Upper lobe of right lung (tissue), 1 donor: ENCODE measurements around the gene FOXP1. TPM values are rescaled to one million over a fixed set of nuclear protein-coding genes. Genes with fewer than 3 reads are reported as not detected.

ENCODE experiments used
- ATAC-seq: fragments of 200-7000 bp; cut with Tn5 transposase; one replicate; pipeline ENCODE4 v1.9.1; 2020; ENCODE audit warnings: mild to moderate bottlenecking, moderate library complexity
- DNase-seq: peaks from one replicate; pipeline ENCODE4 v3.0.0-alpha.2; 2020
- H3K27ac ChIP-seq: fragments of 200-600 bp; one replicate; pipeline ENCODE4 v1.8.0; 2022
- H3K27me3 ChIP-seq: fragments of 200-600 bp; one replicate; pipeline ENCODE4 v1.8.0; 2022; ENCODE audit warnings: mild to moderate bottlenecking
- H3K36me3 ChIP-seq: fragments of 200-600 bp; one replicate; pipeline ENCODE4 v1.8.0; 2022
- H3K4me1 ChIP-seq: fragments of 200-600 bp; one replicate; pipeline ENCODE4 v1.8.0; 2022
- H3K4me3 ChIP-seq: fragments of 200-600 bp; one replicate; pipeline ENCODE4 v1.8.0; 2022; ENCODE audit warnings: mild to moderate bottlenecking
- H3K9me3 ChIP-seq: fragments of 200-600 bp; one replicate; pipeline ENCODE4 v1.8.0; 2022
- intact Hi-C: fragments of 100-400 bp; cut with DNase I; formaldehyde crosslinking; loops from one replicate; pipeline ENCODE4 v1.11.0; 2022
- total RNA-seq: library from RNA; stranded (reverse); fragmentation: NEBNext Ultra II Directional; extraction: Animal tissue kit (Norgen Biotek cat#: 25700); gene quantifications from one replicate; pipeline ENCODE4 v1.2.1, GENCODE V29; 2021
- TF ChIP-seq, protein P1 (sequence below): fragments of 200-600 bp; IDR thresholded peaks from one replicate; pipeline ENCODE4 v1.8.0; 2022; ENCODE audit warnings: antibody characterized with exemption
- donor health status: DM: no; HTN: yes; CAD: no; lungs with severe emphysema.

Gene FOXP1
- total RNA-seq, 1 donor from 2014 or later, result 140 TPM

DNA sequence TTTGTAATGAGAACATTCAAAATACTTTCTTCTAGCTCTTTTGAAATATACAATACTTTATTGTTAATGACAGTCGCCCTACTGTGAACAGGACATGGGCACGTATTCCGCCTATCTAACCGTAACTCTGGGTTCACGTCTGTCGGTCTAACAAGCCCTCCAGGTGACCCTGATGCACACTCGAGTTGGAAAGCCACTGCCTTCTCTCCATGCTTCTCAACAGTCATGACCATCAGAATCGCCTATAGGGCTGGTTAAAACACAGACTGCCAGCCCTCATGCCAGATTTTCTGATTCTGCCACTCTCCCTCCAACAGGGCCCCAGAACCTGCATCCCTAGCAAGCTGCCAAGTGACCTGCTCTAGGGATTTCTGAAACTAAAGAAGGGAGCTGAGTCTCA, 140.2 kb downstream of the FOXP1 start:
- Histone ChIP-seq H3K27me3 (no peaks in the 10 kb centered on the region), H3K9me3 (no peaks in the 10 kb centered on the region), H3K36me3 (no peaks in the 10 kb centered on the region), H3K27ac (peak overlapping the region; percentile 84), H3K4me3 (no peak overlapping the region), H3K4me1 (peaks cover 63% of the 10 kb centered on the region)
- ATAC-seq, result no peak
- TF ChIP-seq, protein P1, sequence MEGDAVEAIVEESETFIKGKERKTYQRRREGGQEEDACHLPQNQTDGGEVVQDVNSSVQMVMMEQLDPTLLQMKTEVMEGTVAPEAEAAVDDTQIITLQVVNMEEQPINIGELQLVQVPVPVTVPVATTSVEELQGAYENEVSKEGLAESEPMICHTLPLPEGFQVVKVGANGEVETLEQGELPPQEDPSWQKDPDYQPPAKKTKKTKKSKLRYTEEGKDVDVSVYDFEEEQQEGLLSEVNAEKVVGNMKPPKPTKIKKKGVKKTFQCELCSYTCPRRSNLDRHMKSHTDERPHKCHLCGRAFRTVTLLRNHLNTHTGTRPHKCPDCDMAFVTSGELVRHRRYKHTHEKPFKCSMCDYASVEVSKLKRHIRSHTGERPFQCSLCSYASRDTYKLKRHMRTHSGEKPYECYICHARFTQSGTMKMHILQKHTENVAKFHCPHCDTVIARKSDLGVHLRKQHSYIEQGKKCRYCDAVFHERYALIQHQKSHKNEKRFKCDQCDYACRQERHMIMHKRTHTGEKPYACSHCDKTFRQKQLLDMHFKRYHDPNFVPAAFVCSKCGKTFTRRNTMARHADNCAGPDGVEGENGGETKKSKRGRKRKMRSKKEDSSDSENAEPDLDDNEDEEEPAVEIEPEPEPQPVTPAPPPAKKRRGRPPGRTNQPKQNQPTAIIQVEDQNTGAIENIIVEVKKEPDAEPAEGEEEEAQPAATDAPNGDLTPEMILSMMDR, result no peak
- no peak for DNase-seq
- intact Hi-C loops, result no loop called here

DNA sequence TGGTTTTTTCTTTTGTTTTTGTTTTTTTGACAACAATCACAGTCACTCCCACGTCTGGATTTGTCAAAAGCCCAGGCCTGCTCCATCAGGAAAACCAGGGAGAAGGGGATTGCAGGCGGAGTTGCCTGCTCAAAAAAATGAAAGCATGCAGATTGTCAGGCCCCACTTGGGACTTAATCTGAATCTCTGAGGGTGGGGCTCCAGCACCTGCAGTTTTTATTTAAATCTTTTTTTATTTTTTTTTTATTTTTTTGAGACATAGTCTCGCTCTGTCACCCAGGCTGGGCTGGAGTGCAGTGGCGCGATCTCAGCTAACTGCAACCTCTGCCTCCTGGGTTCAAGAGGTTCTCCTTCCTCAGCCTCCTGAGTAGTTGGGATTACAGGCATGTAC, 140.9 kb downstream of the FOXP1 start:
- DNase-seq (no peak), ATAC-seq (no peak)
- no peaks in the 10 kb centered on the region for H3K9me3 ChIP-seq
- no peaks in the 10 kb centered on the region for H3K36me3 ChIP-seq
- H3K4me1 ChIP-seq, result peaks cover 61% of the 10 kb centered on the region
- no peak overlapping the region for H3K4me3 ChIP-seq
- peak overlapping the region; percentile 84 for H3K27ac ChIP-seq
- TF ChIP-seq, protein P1, result no peak
- no peaks in the 10 kb centered on the region for H3K27me3 ChIP-seq
- intact Hi-C loops, result no loop called here

DNA sequence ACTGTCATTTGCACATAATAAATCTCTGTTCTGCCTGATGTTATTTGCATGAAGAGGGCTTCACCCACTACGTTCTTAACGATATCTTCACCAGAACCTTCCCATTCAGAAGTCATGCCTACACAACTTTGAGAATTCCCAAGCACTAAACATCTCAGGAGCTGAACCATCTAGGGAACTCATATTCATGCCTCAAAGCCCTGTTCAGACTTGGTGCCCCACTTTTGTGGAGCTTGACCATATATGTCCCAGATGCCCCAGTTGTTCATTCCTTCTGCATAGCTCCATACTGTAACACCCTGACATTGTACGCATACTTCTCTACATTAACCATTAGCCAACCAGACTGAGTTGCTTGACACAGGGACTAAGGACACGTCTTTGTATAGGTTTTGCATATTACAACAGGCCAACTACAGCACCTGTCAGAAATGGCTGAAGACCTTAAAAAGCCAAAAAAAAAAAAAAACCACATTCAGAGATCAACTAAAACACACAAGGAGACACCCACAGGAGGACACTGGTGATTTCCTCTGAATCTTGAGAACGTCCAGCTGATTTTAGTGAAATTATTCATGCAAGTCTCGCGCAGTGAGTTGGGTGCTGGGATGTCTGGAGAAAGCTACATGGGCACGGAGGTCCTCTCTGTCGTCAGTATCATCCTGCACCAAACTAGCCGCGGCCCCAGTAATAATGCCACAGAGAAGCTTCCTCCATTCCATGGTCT, 141.4 kb downstream of the FOXP1 start:
- Histone ChIP-seq H3K4me3 (no peak overlapping the region), H3K36me3 (no peaks in the 10 kb centered on the region), H3K27ac (peak overlapping the region; percentile 84), H3K4me1 (peaks cover 55% of the 10 kb centered on the region), H3K27me3 (no peaks in the 10 kb centered on the region), H3K9me3 (no peaks in the 10 kb centered on the region)
- intact Hi-C loops, result no loop called here
- DNase-seq (no peak), ATAC-seq (no peak)
- TF ChIP-seq, protein P1, result no peak

DNA sequence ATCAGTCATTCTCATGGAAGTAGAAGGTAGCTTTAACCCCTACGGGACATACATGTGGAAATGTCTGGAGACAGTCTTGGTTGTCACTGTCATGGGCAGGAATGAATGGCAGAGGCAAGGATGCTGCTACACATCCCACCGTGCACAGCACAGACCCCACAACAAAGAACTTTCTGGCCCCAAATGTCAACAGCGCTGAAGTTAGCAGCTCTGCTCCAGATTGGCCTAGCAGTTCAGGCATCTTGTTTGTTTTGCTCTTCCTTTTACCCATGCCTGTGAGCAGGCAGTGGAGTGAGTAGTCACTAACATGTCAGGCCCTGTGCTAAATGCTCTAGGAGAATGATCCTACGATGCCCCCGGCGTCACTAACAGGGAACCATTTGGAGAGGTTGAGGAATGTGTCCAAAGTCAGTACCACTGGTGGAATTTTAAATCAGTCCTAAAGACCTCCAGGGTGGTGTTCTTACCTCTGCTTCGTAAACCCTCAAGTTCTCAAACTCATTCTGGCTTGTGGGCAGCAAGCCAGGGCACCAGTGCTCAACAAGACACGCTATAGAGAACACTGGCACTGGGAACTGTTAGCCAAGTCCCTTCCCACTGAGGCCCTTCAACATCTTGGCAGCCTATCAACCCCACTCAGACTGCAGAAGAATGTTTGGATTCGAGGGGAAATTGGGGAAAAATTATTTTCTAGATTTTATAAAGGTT, 142.2 kb downstream of the FOXP1 start:
- peak; percentile 73 for DNase-seq
- peaks cover 54% of the 10 kb centered on the region for H3K4me1 ChIP-seq
- TF ChIP-seq, protein P1, result no peak

DNA sequence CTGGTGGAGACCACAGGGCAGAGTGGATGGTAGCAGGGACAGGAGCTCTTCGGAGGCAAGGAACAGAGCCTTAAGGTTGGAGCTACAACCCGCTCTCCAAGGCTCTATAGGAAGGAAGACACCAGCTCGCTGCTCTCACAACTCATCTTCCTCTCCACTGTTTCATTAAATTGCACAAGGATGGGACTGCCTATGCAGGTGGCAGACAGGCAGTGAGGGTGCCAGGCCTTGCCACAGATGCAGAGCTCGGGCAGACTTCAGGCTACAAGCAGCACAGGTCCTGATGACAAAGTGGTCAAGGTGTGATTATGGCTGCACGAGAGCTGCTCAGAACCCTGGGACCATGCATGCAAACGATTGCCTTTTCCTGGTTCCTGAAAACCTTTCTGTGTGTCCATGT, 144.6 kb downstream of the FOXP1 start:
- H3K36me3 ChIP-seq, result no peaks in the 10 kb centered on the region
- H3K27ac ChIP-seq, result no peak overlapping the region
- ATAC-seq (no peak), DNase-seq (no peak)
- TF ChIP-seq, protein P1, result no peak
- no peaks in the 10 kb centered on the region for H3K9me3 ChIP-seq
- intact Hi-C loops, result no loop called here
- H3K27me3 ChIP-seq, result no peaks in the 10 kb centered on the region
- H3K4me3 ChIP-seq, result no peak overlapping the region
- peaks cover 37% of the 10 kb centered on the region for H3K4me1 ChIP-seq

More for the DNA sequence above, 142.2 kb downstream of the FOXP1 start:
- ATAC-seq, result peak; percentile 7
- Histone ChIP-seq H3K9me3 (no peaks in the 10 kb centered on the region), H3K4me3 (no peak overlapping the region), H3K36me3 (no peaks in the 10 kb centered on the region), H3K27me3 (no peaks in the 10 kb centered on the region), H3K27ac (no peak overlapping the region)
- intact Hi-C loops, result no loop called here
